Mucosa of stomach (tissue), 1 donor: ENCODE measurements around the gene NALCN.

ENCODE experiments used
- H3K27me3 ChIP-seq: one replicate; pipeline ENCODE4 v1.7.0; 2013; ENCODE audit warnings: mild to moderate bottlenecking, low read length; ENCODE audit not compliant: control insufficient read depth, insufficient read depth
- H3K36me3 ChIP-seq: one replicate; pipeline ENCODE4 v1.7.0; 2013; ENCODE audit warnings: low read length; ENCODE audit not compliant: control insufficient read depth, insufficient read depth
- H3K4me1 ChIP-seq: one replicate; pipeline ENCODE4 v1.7.0; 2013; ENCODE audit warnings: mild to moderate bottlenecking, low read length; ENCODE audit not compliant: control insufficient read depth, insufficient read depth
- H3K4me3 ChIP-seq: one replicate; pipeline ENCODE4 v1.7.0; 2013; ENCODE audit warnings: low read length
- H3K9ac ChIP-seq: one replicate; pipeline ENCODE4 v1.7.0; 2013; ENCODE audit warnings: mild to moderate bottlenecking, low read length, moderate library complexity
- H3K9me3 ChIP-seq: one replicate; pipeline ENCODE4 v1.7.0; 2013; ENCODE audit warnings: mild to moderate bottlenecking, low read length, moderate library complexity; ENCODE audit not compliant: control insufficient read depth
- donor health status: Pancreatic carcinoma.

The NALCN gene

GRCh38 chr13:101123028-101123427 is 293.3 kb downstream of the NALCN start:
- Histone ChIP-seq H3K36me3 (no peaks in the 10 kb centered on the region), H3K9ac (no peak overlapping the region), H3K4me3 (no peak overlapping the region), H3K27me3 (no peaks in the 10 kb centered on the region), H3K4me1 (no peaks in the 10 kb centered on the region), H3K9me3 (no peaks in the 10 kb centered on the region)

GRCh38 chr13:101121608-101122007 is 294.7 kb downstream of the NALCN start:
- no peaks in the 10 kb centered on the region for H3K27me3 ChIP-seq
- no peaks in the 10 kb centered on the region for H3K36me3 ChIP-seq
- H3K4me3 ChIP-seq: no peak overlapping the region
- H3K9ac ChIP-seq: no peak overlapping the region
- H3K4me1 ChIP-seq: no peaks in the 10 kb centered on the region
- no peaks in the 10 kb centered on the region for H3K9me3 ChIP-seq

GRCh38 chr13:101120007-101120406 is 296.3 kb downstream of the NALCN start:
- H3K27me3 ChIP-seq: no peaks in the 10 kb centered on the region
- no peak overlapping the region for H3K4me3 ChIP-seq
- no peaks in the 10 kb centered on the region for H3K4me1 ChIP-seq
- H3K9ac ChIP-seq: no peak overlapping the region
- no peaks in the 10 kb centered on the region for H3K36me3 ChIP-seq
- H3K9me3 ChIP-seq: no peaks in the 10 kb centered on the region

- H3K27me3 ChIP-seq: no peaks in the 10 kb centered on the region
- no peaks in the 10 kb centered on the region for H3K4me1 ChIP-seq
- no peaks in the 10 kb centered on the region for H3K9me3 ChIP-seq
- H3K36me3 ChIP-seq: no peaks in the 10 kb centered on the region
- H3K4me3 ChIP-seq: no peak overlapping the region
- H3K9ac ChIP-seq: no peak overlapping the region
Measured at GRCh38 chr13:101116826-101117225, 299.5 kb downstream of the NALCN start.

- H3K9ac ChIP-seq: no peak overlapping the region
- H3K4me1 ChIP-seq: no peaks in the 10 kb centered on the region
- no peaks in the 10 kb centered on the region for H3K9me3 ChIP-seq
- H3K4me3 ChIP-seq: no peak overlapping the region
- no peaks in the 10 kb centered on the region for H3K36me3 ChIP-seq
- H3K27me3 ChIP-seq: no peaks in the 10 kb centered on the region
Measured at GRCh38 chr13:101116341-101116740, 300.0 kb downstream of the NALCN start.

DNA sequence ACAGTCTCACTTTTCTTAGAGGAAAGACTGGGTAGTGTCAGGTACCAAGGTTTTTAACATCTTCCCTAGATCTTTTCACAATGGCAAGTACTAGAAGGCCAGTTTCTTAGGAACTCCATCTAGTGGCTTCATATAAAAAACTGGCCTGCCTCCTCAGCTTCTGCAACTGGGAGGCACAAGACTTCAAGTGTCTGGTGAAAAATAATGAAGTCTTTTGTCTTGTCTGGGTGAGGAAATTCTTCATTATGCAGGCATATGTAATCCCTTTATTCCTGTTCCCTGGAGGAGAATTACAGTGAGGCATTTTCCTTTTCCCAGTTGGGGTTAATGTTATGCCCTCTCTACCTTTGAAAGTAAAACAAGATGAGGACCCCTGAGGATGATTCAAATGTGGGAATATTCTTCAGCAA is 300.5 kb downstream of the NALCN start:
- Histone ChIP-seq H3K9me3 (no peaks in the 10 kb centered on the region), H3K4me3 (no peak overlapping the region), H3K27me3 (no peaks in the 10 kb centered on the region), H3K36me3 (no peaks in the 10 kb centered on the region), H3K9ac (no peak overlapping the region), H3K4me1 (no peaks in the 10 kb centered on the region)

- Histone ChIP-seq H3K27me3 (no peaks in the 10 kb centered on the region), H3K9me3 (no peaks in the 10 kb centered on the region), H3K9ac (no peak overlapping the region)
Measured at GRCh38 chr13:101111894-101112293, 304.4 kb downstream of the NALCN start.

GRCh38 chr13:101109005-101109404 is 307.3 kb downstream of the NALCN start:
- no peak overlapping the region for H3K4me3 ChIP-seq
- no peaks in the 10 kb centered on the region for H3K36me3 ChIP-seq
- H3K9me3 ChIP-seq: no peaks in the 10 kb centered on the region
- H3K27me3 ChIP-seq: no peaks in the 10 kb centered on the region
- no peak overlapping the region for H3K9ac ChIP-seq
- H3K4me1 ChIP-seq: no peaks in the 10 kb centered on the region

More at GRCh38 chr13:101111894-101112293, 304.4 kb downstream of the NALCN start:
- Histone ChIP-seq H3K4me1 (no peaks in the 10 kb centered on the region), H3K36me3 (no peaks in the 10 kb centered on the region), H3K4me3 (no peak overlapping the region)

DNA sequence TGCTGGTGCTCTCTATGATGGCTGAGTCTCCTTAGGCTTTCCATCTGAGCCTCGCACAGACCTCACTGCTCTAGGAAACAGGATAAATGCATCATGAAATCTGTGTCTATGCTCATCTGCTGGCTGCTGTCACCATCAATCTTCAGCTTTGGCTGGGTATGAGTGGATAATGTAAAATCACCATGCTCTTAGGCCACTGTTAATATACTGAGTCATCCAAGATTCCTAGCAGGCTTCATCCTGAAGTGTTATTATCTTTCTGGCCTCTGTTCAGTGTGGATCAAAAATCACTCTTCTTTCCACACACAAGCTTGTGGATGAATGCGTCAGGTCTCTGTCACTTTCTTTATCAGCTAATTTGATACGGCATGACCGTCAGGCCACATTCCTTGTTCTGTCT is 317.4 kb downstream of the NALCN start:
- Histone ChIP-seq H3K9me3 (no peaks in the 10 kb centered on the region), H3K4me3 (no peak overlapping the region), H3K9ac (no peak overlapping the region), H3K4me1 (no peaks in the 10 kb centered on the region), H3K27me3 (no peaks in the 10 kb centered on the region), H3K36me3 (no peaks in the 10 kb centered on the region)

DNA sequence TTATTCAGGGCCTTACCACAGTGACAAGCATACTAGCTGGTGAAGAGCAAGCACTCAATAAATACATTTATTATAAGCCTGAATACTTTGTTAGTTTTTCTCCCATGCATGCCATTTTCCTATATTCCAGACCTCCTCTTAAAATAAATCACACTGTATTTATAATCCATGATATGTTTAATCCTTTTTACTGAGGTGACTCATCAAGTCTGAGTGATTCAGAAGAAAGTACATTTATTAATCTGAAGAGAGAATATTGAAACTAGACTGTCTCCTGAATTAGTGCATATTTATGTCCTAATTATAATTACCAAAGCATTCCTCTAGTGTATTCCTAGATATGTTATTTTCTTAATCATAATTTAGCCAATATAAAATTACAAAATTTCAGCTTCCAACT is 323.3 kb downstream of the NALCN start:
- Histone ChIP-seq H3K36me3 (no peaks in the 10 kb centered on the region), H3K4me3 (no peak overlapping the region), H3K9me3 (no peaks in the 10 kb centered on the region), H3K9ac (no peak overlapping the region), H3K4me1 (no peaks in the 10 kb centered on the region), H3K27me3 (no peaks in the 10 kb centered on the region)

DNA sequence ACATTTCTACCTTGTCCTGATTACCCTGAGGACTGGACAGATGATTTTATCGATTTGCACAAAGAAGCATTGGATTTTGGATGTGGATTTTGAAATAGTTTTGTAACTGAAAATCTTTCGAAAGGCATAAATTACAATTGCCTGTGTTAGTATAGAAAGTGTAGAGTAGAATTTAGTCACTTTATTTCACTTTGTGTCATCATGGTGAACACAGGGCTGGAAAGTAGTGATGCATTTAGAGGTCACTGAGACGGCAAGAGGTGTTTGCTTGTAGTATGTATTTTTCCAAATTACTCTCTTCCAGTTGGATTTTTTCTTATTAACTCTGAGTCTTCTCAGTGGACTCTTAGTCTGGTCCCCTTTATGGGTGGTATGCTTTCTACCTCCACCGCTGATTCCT is 326.0 kb downstream of the NALCN start:
- no peaks in the 10 kb centered on the region for H3K9me3 ChIP-seq
- no peaks in the 10 kb centered on the region for H3K36me3 ChIP-seq
- no peaks in the 10 kb centered on the region for H3K27me3 ChIP-seq
- no peak overlapping the region for H3K9ac ChIP-seq
- H3K4me3 ChIP-seq: no peak overlapping the region
- H3K4me1 ChIP-seq: no peaks in the 10 kb centered on the region

DNA sequence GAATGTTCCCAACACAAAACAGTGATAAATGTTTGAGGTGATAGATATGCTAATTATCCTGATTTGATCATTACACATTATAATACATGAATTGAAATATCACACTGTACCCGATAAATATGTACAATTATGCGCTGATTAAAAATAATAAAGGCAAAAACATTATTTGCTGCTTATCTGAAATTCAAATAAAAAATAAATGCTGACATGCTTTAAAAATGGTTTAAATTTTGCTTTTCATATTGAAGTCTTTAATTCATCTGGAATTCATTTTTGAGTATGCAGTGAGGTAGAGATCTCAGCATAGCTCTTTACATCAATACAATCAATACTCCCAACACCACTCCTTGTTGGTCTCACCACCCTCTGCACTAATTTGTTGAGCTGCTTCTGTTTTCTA is 330.8 kb downstream of the NALCN start:
- no peaks in the 10 kb centered on the region for H3K27me3 ChIP-seq
- H3K4me3 ChIP-seq: no peak overlapping the region
- no peaks in the 10 kb centered on the region for H3K36me3 ChIP-seq

GRCh38 chr13:101082441-101082840 is 333.9 kb downstream of the NALCN start:
- Histone ChIP-seq H3K4me1 (no peaks in the 10 kb centered on the region), H3K9ac (no peak overlapping the region), H3K9me3 (no peaks in the 10 kb centered on the region), H3K4me3 (no peak overlapping the region), H3K27me3 (no peaks in the 10 kb centered on the region), H3K36me3 (no peaks in the 10 kb centered on the region)

More for the DNA sequence above, 330.8 kb downstream of the NALCN start:
- Histone ChIP-seq H3K4me1 (no peaks in the 10 kb centered on the region), H3K9me3 (no peaks in the 10 kb centered on the region), H3K9ac (no peak overlapping the region)
